Gastrocnemius medialis (tissue), 4 donors: ENCODE data around the gene ZFYVE26. TPM values are rescaled to one million over a fixed set of nuclear protein-coding genes. Genes with fewer than 3 reads are reported as not detected.
A peak's percentile ranks its signal among the peaks of the same experiment; 100 is the strongest.
"Not testable (repeated sequence)": the region's sequence is repeated elsewhere in the genome, so short reads cannot be mapped to it uniquely, and the experiment has no call there.

Source experiments
- ATAC-seq, 2 donors: fragments of 150-250 bp; one replicate each; pipeline ENCODE4 v1.9.1; 2016
- DNase-seq, 2 donors: peaks; one replicate each; pipeline ENCODE4 v3.0.0-alpha.2; 2019
- H3K27ac ChIP-seq, 4 donors: fragments of 200-600 bp; sonication (generic); 1 replicate in 1 of 4; 2 replicates in 3 of 4; pipeline ENCODE4 v1.5.1; 2016 to 2018; ENCODE audit warnings: mild to moderate bottlenecking in 2 of 4, moderate library complexity in 1 of 4
- H3K27me3 ChIP-seq, 3 donors: fragments of 200-600 bp; sonication (generic) in 2 of 3; 1 replicate in 1 of 3; 2 replicates in 2 of 3; pipeline versions ENCODE4 v1.5.1 to v1.6.0; 2016 to 2019; ENCODE audit warnings: mild to moderate bottlenecking in 1 of 3, moderate library complexity in 1 of 3
- H3K36me3 ChIP-seq, 2 donors: fragments of 200-600 bp; sonication (generic) in 1 of 2; one replicate each; pipeline ENCODE4 v1.5.1; 2017 to 2018
- H3K4me1 ChIP-seq, 2 donors: fragments of 200-600 bp; sonication (generic) in 1 of 2; one replicate each; pipeline ENCODE4 v1.5.1; 2016 to 2017; ENCODE audit warnings: mild to moderate bottlenecking in 2 of 2
- H3K4me3 ChIP-seq, 4 donors: fragments of 200-600 bp; sonication (generic) in 3 of 4; 1 replicate in 1 of 4; 2 replicates in 3 of 4; pipeline ENCODE4 v1.5.1; 2016 to 2019; ENCODE audit warnings: mild to moderate bottlenecking in 2 of 4
- H3K9me3 ChIP-seq, 3 donors: fragments of 200-600 bp; sonication (generic) in 2 of 3; 1 replicate in 1 of 3; 2 replicates in 2 of 3; pipeline ENCODE4 v1.5.1; 2016 to 2019
- POLR2A ChIP-seq, 2 donors: fragments of 450-650 bp; IDR thresholded peaks; one replicate each; pipeline ENCODE4 v1.6.1; 2017; ENCODE audit warnings: antibody characterized with exemption in 2 of 2, mild to moderate bottlenecking in 2 of 2, moderate library complexity in 2 of 2
- in situ Hi-C, 4 donors: fragments of 200-750 bp; cut with MboI; loops; one replicate each; pipeline versions ENCODE4 v1.15.0 to v1.8.0; 2017; ENCODE audit warnings: low sequenced_read_pairs in 4 of 4
- intact Hi-C: fragments of 100-400 bp; cut with DNase I; formaldehyde crosslinking; loops from one replicate; pipeline ENCODE4 v1.15.1; 2023; ENCODE audit warnings: low total_unique reads
- total RNA-seq, 4 donors: library from RNA; depleted of rRNA; stranded (reverse); fragments of >200 nt; gene quantifications; one replicate each; pipeline versions ENCODE4 v1.1.0 to v1.2.3, GENCODE V29; 2016
- TF ChIP-seq, protein P1 (sequence below), 5 experiments: fragments of 450-650 bp in 3 of 5; fragments of 200-600 bp in 2 of 5; sonication (generic) in 2 of 5; IDR thresholded peaks in 4 of 5; conservative IDR thresholded peaks in 1 of 5; 1 replicate in 4 of 5; 2 replicates in 1 of 5; pipeline ENCODE4 v1.5.1; 2016 to 2019; ENCODE audit warnings: antibody characterized with exemption in 5 of 5, mild to moderate bottlenecking in 3 of 5, moderate library complexity in 3 of 5

ZFYVE26 gene
- total RNA-seq, 4 donors from 2014 or later: 16.3 to 26.3 (median 17.6) TPM

DNA sequence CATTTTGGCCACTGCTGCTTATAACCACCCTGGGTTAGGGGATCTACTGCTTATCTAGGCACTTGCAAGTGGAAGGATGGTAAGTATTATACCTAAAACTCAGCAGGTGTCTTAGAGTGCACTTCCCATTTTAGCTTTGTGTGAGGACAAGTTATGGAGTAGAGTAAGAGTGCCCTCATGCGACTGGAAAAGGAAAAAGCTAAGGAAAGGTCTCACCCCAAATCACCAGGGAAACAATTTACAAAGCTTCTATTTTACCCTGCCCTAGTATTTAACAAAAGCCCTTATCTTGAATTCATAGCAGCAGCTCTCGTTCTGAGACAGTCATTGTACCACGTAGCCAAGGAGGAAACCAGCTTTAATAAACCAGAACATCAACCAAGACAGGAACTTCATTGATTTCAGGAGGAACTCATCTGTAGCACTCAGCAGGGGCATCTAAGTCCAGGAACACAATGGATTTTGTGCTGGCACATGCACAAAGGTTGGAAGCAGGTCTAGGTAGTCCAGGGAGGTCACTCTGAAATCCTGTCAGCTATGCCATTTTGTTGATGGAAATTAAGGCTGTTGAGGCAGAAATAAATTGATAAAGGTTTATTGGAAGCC lies 111.8 kb downstream of the ZFYVE26 start:
- H3K27ac ChIP-seq: no peak overlapping the region
- H3K4me3 ChIP-seq: no peak overlapping the region
- H3K36me3 ChIP-seq: no peaks in the 10 kb centered on the region
- no peaks in the 10 kb centered on the region for H3K27me3 ChIP-seq
- no peaks in the 10 kb centered on the region for H3K9me3 ChIP-seq
- no peaks in the 10 kb centered on the region for H3K4me1 ChIP-seq
- no peak for TF ChIP-seq POLR2A (IDR thresholded peaks at IDR 0.05)
- TF ChIP-seq, protein P1, sequence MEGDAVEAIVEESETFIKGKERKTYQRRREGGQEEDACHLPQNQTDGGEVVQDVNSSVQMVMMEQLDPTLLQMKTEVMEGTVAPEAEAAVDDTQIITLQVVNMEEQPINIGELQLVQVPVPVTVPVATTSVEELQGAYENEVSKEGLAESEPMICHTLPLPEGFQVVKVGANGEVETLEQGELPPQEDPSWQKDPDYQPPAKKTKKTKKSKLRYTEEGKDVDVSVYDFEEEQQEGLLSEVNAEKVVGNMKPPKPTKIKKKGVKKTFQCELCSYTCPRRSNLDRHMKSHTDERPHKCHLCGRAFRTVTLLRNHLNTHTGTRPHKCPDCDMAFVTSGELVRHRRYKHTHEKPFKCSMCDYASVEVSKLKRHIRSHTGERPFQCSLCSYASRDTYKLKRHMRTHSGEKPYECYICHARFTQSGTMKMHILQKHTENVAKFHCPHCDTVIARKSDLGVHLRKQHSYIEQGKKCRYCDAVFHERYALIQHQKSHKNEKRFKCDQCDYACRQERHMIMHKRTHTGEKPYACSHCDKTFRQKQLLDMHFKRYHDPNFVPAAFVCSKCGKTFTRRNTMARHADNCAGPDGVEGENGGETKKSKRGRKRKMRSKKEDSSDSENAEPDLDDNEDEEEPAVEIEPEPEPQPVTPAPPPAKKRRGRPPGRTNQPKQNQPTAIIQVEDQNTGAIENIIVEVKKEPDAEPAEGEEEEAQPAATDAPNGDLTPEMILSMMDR (IDR thresholded peaks at IDR 0.05 in 4 of 5, conservative IDR thresholded peaks at IDR 0.05 in 1 of 5): peak; percentile 61 to 79 (median 68)
- no peak for DNase-seq
- in situ Hi-C loops: loop anchor here (5.0 to 25.0 kb wide), 7 partner anchors 87 to 280 kb away; partner anchors contain the start of gene ARG2 (in 2 of the 4)
- intact Hi-C loops: loop anchor here (1.0 to 5.0 kb wide), 4 partner anchors 86 to 277 kb away; no protein-coding TSS in a partner anchor
- peak; percentile 69 to 89 for ATAC-seq

DNA sequence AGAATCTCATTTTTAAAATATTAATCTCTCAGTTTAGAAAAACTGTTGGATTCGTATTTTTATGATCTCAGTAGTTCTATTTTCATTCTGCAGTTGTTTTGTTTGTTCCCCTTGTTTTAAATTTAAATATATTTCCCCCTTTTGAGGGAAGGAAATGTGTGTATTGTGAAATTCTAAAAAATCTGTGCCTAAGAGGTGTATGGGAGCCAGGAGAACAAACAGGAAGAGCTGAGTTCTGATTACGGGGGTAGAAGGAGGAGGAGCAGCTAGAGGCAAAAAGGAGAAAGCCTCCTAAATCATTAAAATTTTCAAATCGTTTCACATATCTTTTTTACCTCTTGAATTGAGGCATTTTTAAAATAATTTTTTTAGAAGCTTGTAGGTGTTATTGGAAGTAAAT lies 112.4 kb downstream of the ZFYVE26 start:
- H3K36me3 ChIP-seq: no peaks in the 10 kb centered on the region
- ATAC-seq: no peak

DNA sequence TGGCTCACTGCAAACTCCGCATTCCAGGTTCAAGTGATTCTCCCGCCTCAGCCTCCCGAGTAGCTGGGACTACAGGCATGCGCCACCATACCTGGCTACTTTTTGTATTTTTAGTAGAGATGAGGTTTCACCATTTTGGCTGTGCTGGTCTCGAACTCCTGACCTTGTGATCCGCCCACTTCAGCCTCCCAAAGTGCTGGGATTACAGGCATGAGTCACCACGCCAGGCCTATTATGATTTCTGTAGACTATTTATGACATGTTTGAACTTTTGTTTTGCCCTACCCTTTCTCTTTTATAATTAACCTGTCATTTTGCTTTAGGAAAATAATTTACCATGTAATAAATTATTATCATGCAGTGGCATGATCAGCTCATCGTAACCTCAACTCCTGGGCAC lies 114.9 kb downstream of the ZFYVE26 start, which contains the start of gene RDH12:
TSS of gene RDH12 (plus strand) at position 395 of the 400 bp plus-strand sequence. CDS start 20,757 bp downstream, outside the sequence.
- H3K27me3 ChIP-seq, H3K36me3 ChIP-seq, H3K27ac ChIP-seq, H3K4me1 ChIP-seq, H3K9me3 ChIP-seq, DNase-seq, H3K4me3 ChIP-seq, ATAC-seq: not testable (repeated sequence)
- intact Hi-C loops: loop anchor here (5.0 kb wide), 1 partner anchor 274 kb away; no protein-coding TSS in a partner anchor
- in situ Hi-C loops: loop anchor here (5.0 to 25.0 kb wide), 7 partner anchors 84 to 277 kb away; partner anchors contain the start of gene ARG2 (in 2 of the 4)

More for the DNA sequence above, 112.4 kb downstream of the ZFYVE26 start:
- TF ChIP-seq, protein P1 (IDR thresholded peaks at IDR 0.05 in 4 of 5, conservative IDR thresholded peaks at IDR 0.05 in 1 of 5): no peak
- TF ChIP-seq POLR2A (IDR thresholded peaks at IDR 0.05): no peak
- DNase-seq: no peak
- Histone ChIP-seq H3K27me3 (no peaks in the 10 kb centered on the region), H3K9me3 (no peaks in the 10 kb centered on the region), H3K27ac (no peak overlapping the region), H3K4me3 (no peak overlapping the region), H3K4me1 (no peaks in the 10 kb centered on the region)
- in situ Hi-C loops (loop anchor here (5.0 to 25.0 kb wide), 7 partner anchors 87 to 279 kb away; partner anchors contain the start of gene ARG2 (in 2 of the 4)), intact Hi-C loops (loop anchor here (1.0 to 5.0 kb wide), 4 partner anchors 86 to 277 kb away; no protein-coding TSS in a partner anchor)

DNA sequence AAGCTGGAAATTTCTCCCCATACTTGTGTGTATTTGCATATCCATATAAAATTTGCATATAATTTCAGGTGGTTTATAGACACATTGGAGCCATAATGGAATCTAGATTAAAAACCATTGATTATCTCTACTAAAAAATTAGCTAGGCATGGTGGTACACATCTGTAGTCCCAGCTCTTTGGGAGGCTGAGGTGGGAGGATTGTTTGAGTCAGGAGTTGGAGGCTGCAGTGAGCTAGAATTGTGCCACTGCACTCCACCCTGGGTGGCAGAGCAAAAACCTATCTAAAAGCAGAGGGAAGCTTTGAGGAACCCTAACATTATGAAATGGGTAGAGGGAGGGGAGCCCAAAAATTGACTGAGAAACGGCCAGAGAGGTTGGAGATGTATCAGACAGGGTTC lies 118.2 kb downstream of the ZFYVE26 start:
- no peak for ATAC-seq
- Histone ChIP-seq H3K36me3 (no peaks in the 10 kb centered on the region), H3K4me3 (no peak overlapping the region), H3K27ac (no peak overlapping the region), H3K27me3 (no peaks in the 10 kb centered on the region), H3K4me1 (peaks cover 6% of the 10 kb centered on the region in 2 donors), H3K9me3 (no peaks in the 10 kb centered on the region)
- in situ Hi-C loops (no loop called here), intact Hi-C loops (loop anchor here (5.0 kb wide), 1 partner anchor 119 kb away; the partner anchor contains the start of genes RAD51B and ZFYVE26)
- no peak for TF ChIP-seq POLR2A (IDR thresholded peaks at IDR 0.05)
- TF ChIP-seq, protein P1 (IDR thresholded peaks at IDR 0.05 in 4 of 5, conservative IDR thresholded peaks at IDR 0.05 in 1 of 5): no peak
- DNase-seq: no peak

DNA sequence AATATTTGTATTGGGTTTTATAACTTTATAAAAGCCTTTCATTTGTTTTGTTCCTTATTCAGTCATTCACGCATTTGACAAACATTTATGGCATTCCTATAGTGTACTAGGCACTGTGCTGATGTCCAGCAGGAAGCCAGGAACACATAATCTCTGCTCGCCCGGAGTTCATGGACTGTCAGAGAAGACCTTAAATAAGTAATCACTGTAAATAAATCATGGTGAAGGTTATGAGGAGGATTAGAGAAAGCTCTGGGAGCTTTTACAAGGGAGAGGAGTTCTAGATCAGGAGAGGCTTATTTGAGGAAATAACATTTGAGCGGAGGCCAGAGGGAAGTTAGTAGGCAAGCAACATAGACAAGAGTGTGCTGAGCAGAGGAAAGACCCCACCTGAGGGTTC lies 119.4 kb downstream of the ZFYVE26 start:
- DNase-seq (no peak), ATAC-seq (no peak)
- intact Hi-C loops (loop anchor here (2.0 to 5.0 kb wide), 2 partner anchors 78 to 120 kb away; partner anchors contain the start of genes ARG2, RAD51B and ZFYVE26), in situ Hi-C loops (no loop called here)
- H3K27ac ChIP-seq: no peak overlapping the region
- H3K4me1 ChIP-seq: peaks cover 6% of the 10 kb centered on the region in 2 donors
- H3K36me3 ChIP-seq: no peaks in the 10 kb centered on the region
- H3K9me3 ChIP-seq: no peaks in the 10 kb centered on the region
- TF ChIP-seq, protein P1 (IDR thresholded peaks at IDR 0.05 in 4 of 5, conservative IDR thresholded peaks at IDR 0.05 in 1 of 5): no peak
- no peak for TF ChIP-seq POLR2A (IDR thresholded peaks at IDR 0.05)
- no peak overlapping the region for H3K4me3 ChIP-seq
- no peaks in the 10 kb centered on the region for H3K27me3 ChIP-seq
